GM12878 (cell line): ENCODE data around the gene ASNSD1.

Experiments
- ATF3 ChIP-seq: IDR thresholded peaks from 2 replicates; pipeline ENCODE4 v1.6.1; 2011; ENCODE audit warnings: low read depth, mild to moderate bottlenecking, low read length, moderate library complexity, borderline replicate concordance; ENCODE audit errors: extremely low read depth
- MYC ChIP-seq: IDR thresholded peaks from 2 replicates; pipeline ENCODE4 v1.6.1; 2011; ENCODE audit warnings: mild to moderate bottlenecking, low read length, moderate library complexity, inconsistent platforms; ENCODE audit not compliant: insufficient read depth, insufficient replicate concordance, insufficient read length, severe bottlenecking
- NR2C2 ChIP-seq: IDR thresholded peaks from 2 replicates; pipeline ENCODE4 v1.6.1; 2011; ENCODE audit warnings: borderline replicate concordance, low read depth; ENCODE audit not compliant: control insufficient read depth, insufficient read length
- POLR2A ChIP-seq: IDR thresholded peaks from 2 replicates; pipeline ENCODE4 v1.6.1; 2011; ENCODE audit warnings: low read depth, mild to moderate bottlenecking, low read length
- RCOR1 ChIP-seq: conservative IDR thresholded peaks from 2 replicates; pipeline ENCODE4 v1.6.1; 2012; ENCODE audit warnings: low read depth, low read length, improper control_type of control experiment
- SREBF1 ChIP-seq: IDR thresholded peaks from 2 replicates; pipeline ENCODE4 v1.6.1; 2012; ENCODE audit warnings: mild to moderate bottlenecking, low read length
- SREBF2 ChIP-seq: IDR thresholded peaks from 2 replicates; pipeline ENCODE4 v1.6.1; 2012; ENCODE audit warnings: mild to moderate bottlenecking, low read length
- ZBTB33 ChIP-seq: fragments of 450-650 bp; IDR thresholded peaks from 2 replicates; pipeline ENCODE4 v1.6.1; 2017; ENCODE audit warnings: mild to moderate bottlenecking
- ZNF687 ChIP-seq: fragments of 450-650 bp; IDR thresholded peaks from 2 replicates; pipeline ENCODE4 v1.6.1; 2017; ENCODE audit warnings: mild to moderate bottlenecking, moderate library complexity

GRCh38 chr2:189639007-189639609 lies 22.2 kb upstream of the ASNSD1 start:
- no peak for TF ChIP-seq NR2C2
- TF ChIP-seq RCOR1: no peak
- no peak for TF ChIP-seq MYC
- TF ChIP-seq SREBF1: no peak
- TF ChIP-seq SREBF2: no peak
- TF ChIP-seq POLR2A: no peak
- TF ChIP-seq ZBTB33: no peak
- TF ChIP-seq ZNF687: no peak
- TF ChIP-seq ATF3: no peak
